K562 (cell line): ENCODE results near the gene RSPH1. TPM values are rescaled to one million over a fixed set of nuclear protein-coding genes. Genes with fewer than 3 reads are reported as not detected.

Source experiments
- ATAC-seq: fragments of 200-7000 bp; cut with Tn5 transposase; 3 replicates; pipeline ENCODE4 v1.9.1; 2020; ENCODE audit warnings: moderate library complexity
- BruUV-seq: library from RNA; stranded (reverse); fragments of 400-500 nt; replicated peaks from 2 replicates; lab custom pipeline; 2021; lab: Mats Ljungman, UMichigan
- CTCF ChIA-PET: fragments of 300-600 bp; formaldehyde crosslinking; extraction: SDS; loops from one replicate; lab custom pipeline; 2021; ENCODE audit warnings: low intra/inter-chr PET ratio; lab: Yijun Ruan, JAX
- POLR2A ChIA-PET: fragments of 300-600, 350-650 bp; sonication (Branson Sonifier 250); formaldehyde crosslinking; extraction: SDS; loops from one replicate; lab custom pipeline; 2021; ENCODE audit warnings: antibody characterized with exemption, inconsistent platforms; lab: Yijun Ruan, JAX
- DNase-seq, 4 experiments: peaks; one replicate each; pipeline versions ENCODE4 v3.0.0 to v3.0.0-alpha.2; 2011 to 2018; ENCODE audit warnings: low spot score in 3 of 4, mixed read lengths in 3 of 4; ENCODE audit errors: extremely low read depth in 1 of 4
- FAIRE-seq: peaks from 2 replicates; lab custom pipeline; 2011; peaks lifted over from hg19 to GRCh38; lab: Jason Lieb, UNC
- H2AFZ ChIP-seq: 2 replicates; pipeline ENCODE4 v1.6.0; 2011; ENCODE audit warnings: low read depth, low read length, control low read depth, inconsistent platforms
- H3K27ac ChIP-seq: fragments of 200-600 bp; 3 replicates; pipeline ENCODE4 v1.8.0; 2011; ENCODE audit warnings: low read depth, mild to moderate bottlenecking, control low read depth, inconsistent platforms, low read length, moderate library complexity, mixed read lengths; ENCODE audit errors: extremely low read depth
- H3K27me3 ChIP-seq, 2 experiments: fragments of 300-600 bp in 1 of 2; 2 replicates in 1 of 2; 3 replicates in 1 of 2; pipeline versions ENCODE4 v1.6.0 to v1.8.0; 2011; ENCODE audit warnings: inconsistent platforms in 2 of 2, low read length in 2 of 2, mild to moderate bottlenecking in 1 of 2, mixed read lengths in 1 of 2, moderate library complexity in 1 of 2; ENCODE audit not compliant: control insufficient read depth in 2 of 2, insufficient read depth in 2 of 2
- H3K36me3 ChIP-seq: fragments of 300-600 bp; 3 replicates; pipeline ENCODE4 v1.8.0; 2011; ENCODE audit warnings: mild to moderate bottlenecking, low read length, inconsistent platforms; ENCODE audit not compliant: control insufficient read depth, insufficient read depth
- H3K4me1 ChIP-seq, 2 experiments: fragments of 200-600 bp in 1 of 2; replicated peaks in 1 of 2; 2 replicates in 1 of 2; 3 replicates in 1 of 2; pipeline versions ENCODE4 v1.5.1 to v1.8.0; 2011; ENCODE audit warnings: inconsistent platforms in 2 of 2, low read length in 2 of 2, mild to moderate bottlenecking in 1 of 2, mixed read lengths in 1 of 2, moderate library complexity in 1 of 2; ENCODE audit not compliant: control insufficient read depth in 2 of 2, insufficient read depth in 2 of 2
- H3K4me2 ChIP-seq: 2 replicates; pipeline ENCODE4 v1.6.1; 2011; ENCODE audit warnings: low read length, control low read depth, inconsistent platforms, mixed read lengths; ENCODE audit not compliant: insufficient read depth
- H3K4me3 ChIP-seq: fragments of 200-600 bp; sonication (generic), shearing (Covaris generic); 2 replicates; pipeline ENCODE4 v1.5.1; 2016; ENCODE audit warnings: control low read depth, inconsistent platforms
- H3K79me2 ChIP-seq: fragments of 200-600 bp; 3 replicates; pipeline ENCODE4 v1.8.0; 2011; ENCODE audit warnings: low read length, inconsistent platforms; ENCODE audit not compliant: control insufficient read depth, insufficient read depth
- H3K9ac ChIP-seq, 2 experiments: 2 replicates each; pipeline versions ENCODE4 v1.6.0 to v1.6.1; 2011; ENCODE audit warnings: low read depth in 2 of 2, low read length in 2 of 2, control low read depth in 1 of 2, inconsistent platforms in 1 of 2, mild to moderate bottlenecking in 1 of 2, mixed read lengths in 1 of 2; ENCODE audit not compliant: insufficient read depth in 1 of 2
- H3K9me1 ChIP-seq: one replicate; pipeline ENCODE4 v1.6.0; 2011; ENCODE audit warnings: inconsistent platforms, mild to moderate bottlenecking, low read length, moderate library complexity; ENCODE audit not compliant: control insufficient read depth, insufficient read depth
- H3K9me3 ChIP-seq: replicated peaks from 2 replicates; pipeline ENCODE4 v1.5.1; 2011; ENCODE audit warnings: low read depth, low read length, inconsistent platforms; ENCODE audit not compliant: control insufficient read depth, insufficient read depth
- H4K20me1 ChIP-seq: replicated peaks from 2 replicates; pipeline ENCODE4 v1.6.1; 2011; ENCODE audit warnings: low read length, inconsistent platforms, mixed read lengths; ENCODE audit not compliant: control insufficient read depth, insufficient read depth
- HDAC6 ChIP-seq: IDR thresholded peaks from 2 replicates; pipeline ENCODE4 v1.6.1; 2012; ENCODE audit warnings: low read depth, mild to moderate bottlenecking, control low read depth, inconsistent platforms, low read length, moderate library complexity
- ZBTB7A ChIP-seq: IDR thresholded peaks from 2 replicates; pipeline ENCODE4 v1.6.1; 2011; ENCODE audit warnings: low read depth, mild to moderate bottlenecking, low read length, moderate library complexity, borderline replicate concordance; ENCODE audit not compliant: control insufficient read depth
- WGBS: fragments of 100-300 bp; shearing (Covaris generic); methylation state at CpG from one replicate; pipeline ENCODE4 v1.1.6; 2016; ENCODE audit warnings: low coverage, mixed read lengths; ENCODE audit not compliant: insufficient coverage; ENCODE audit errors: missing lambda C conversion rate; 5-methylcytosine and 5-hydroxymethylcytosine counted together
- in situ Hi-C: fragments of 300-500 bp; cut with MboI; formaldehyde crosslinking; loops from 4 replicates; pipeline ENCODE4 v1.15.0; 2018; ENCODE audit warnings: inconsistent platforms, mixed read lengths
- intact Hi-C: fragments of 100-400 bp; cut with micrococcal nuclease; formaldehyde crosslinking; loops from 2 replicates; pipeline ENCODE4 v1.14.2; 2022
- polyA plus RNA-seq, 8 experiments: library from polyadenylated mRNA; depleted of rRNA in 4 of 8; stranded (reverse) in 5 of 8; unstranded in 3 of 8; fragments of >200 nt; fragmentation: Nextera tagmentation in 2 of 8; fragmentation: Illumina TruSeq in 1 of 8; extraction: Ambion mirVana in 2 of 8; extraction: Trizol in 1 of 8; gene quantifications; 2 replicates each; pipeline versions ENCODE4 v1.2.1 to v1.2.3, GENCODE V29; 2011 to 2014; ENCODE audit warnings: inconsistent platforms in 1 of 8, missing spikeins in 1 of 8
- total RNA-seq, 7 experiments: library from RNA; depleted of rRNA in 6 of 7; stranded (reverse); fragments of >200 nt in 6 of 7; fragmentation: Illumina TruSeq in 2 of 7; extraction: Trizol in 2 of 7; gene quantifications; 2 replicates each; pipeline versions ENCODE4 v1.2.1 to v1.2.3, GENCODE V29; 2011 to 2021; ENCODE audit warnings: low replicate concordance in 1 of 7
- TF ChIP-seq, protein P1 (sequence below): fragments of 250-450 bp; sonication (Bioruptor Pico); IDR thresholded peaks from 2 replicates; pipeline ENCODE4 v1.4.0; 2020
- TF ChIP-seq, protein P2 (sequence below): sonication (generic); formaldehyde crosslinking; IDR thresholded peaks from 2 replicates; pipeline ENCODE4 v1.8.1; 2023; ENCODE audit warnings: mild to moderate bottlenecking, missing genetic modification reagents

The RSPH1 gene
- total and polyA plus RNA-seq, 9 of the 15 experiments (the other 6 are each of a cell fraction or from before 2014, with no cell fraction given), result 0.17 TPM; not detected in 8

DNA sequence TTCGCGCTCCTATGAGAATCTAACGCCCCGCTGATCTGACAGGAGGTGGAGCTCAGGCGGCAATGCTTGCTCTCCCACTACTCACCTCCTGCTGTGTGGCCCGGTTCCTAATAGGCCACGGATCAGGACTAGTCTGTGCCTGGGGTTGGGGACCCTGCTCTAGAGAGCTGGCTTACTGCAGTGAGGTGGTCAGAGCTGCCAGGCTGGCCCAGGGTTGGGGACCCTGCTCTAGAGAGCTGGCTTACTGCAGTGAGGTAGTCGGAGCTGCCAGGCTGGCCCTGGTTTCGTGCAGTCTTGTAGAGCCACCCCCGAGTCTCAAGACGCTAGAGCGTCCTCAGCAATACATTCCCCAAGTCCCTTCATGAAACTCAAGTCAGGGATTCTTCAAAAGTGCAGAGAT, 45.1 kb upstream of the RSPH1 start:
- no peaks in the 10 kb centered on the region for H3K9me3 ChIP-seq
- ChIA-PET POLR2A (interaction anchor here (0.6 to 2.0 kb wide), 3 partner anchors 14 to 197 kb away, joined by 3 to 7 read pairs (median 4); no protein-coding TSS in a partner anchor), CTCF (interaction anchor here (0.6 to 1.9 kb wide), 2 partner anchors 176 to 277 kb away, joined by 3 to 17 read pairs; no protein-coding TSS in a partner anchor)
- no peaks in the 10 kb centered on the region for H3K9me1 ChIP-seq
- ATAC-seq, result no peak
- no peaks in the 10 kb centered on the region for H3K36me3 ChIP-seq
- no peak for DNase-seq
- peak overlapping the region; percentile 49 for H2AFZ ChIP-seq
- TF ChIP-seq, protein P1, sequence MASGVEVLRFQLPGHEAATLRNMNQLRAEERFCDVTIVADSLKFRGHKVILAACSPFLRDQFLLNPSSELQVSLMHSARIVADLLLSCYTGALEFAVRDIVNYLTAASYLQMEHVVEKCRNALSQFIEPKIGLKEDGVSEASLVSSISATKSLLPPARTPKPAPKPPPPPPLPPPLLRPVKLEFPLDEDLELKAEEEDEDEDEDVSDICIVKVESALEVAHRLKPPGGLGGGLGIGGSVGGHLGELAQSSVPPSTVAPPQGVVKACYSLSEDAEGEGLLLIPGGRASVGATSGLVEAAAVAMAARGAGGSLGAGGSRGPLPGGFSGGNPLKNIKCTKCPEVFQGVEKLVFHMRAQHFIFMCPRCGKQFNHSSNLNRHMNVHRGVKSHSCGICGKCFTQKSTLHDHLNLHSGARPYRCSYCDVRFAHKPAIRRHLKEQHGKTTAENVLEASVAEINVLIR, result no peak
- TF ChIP-seq, protein P2, sequence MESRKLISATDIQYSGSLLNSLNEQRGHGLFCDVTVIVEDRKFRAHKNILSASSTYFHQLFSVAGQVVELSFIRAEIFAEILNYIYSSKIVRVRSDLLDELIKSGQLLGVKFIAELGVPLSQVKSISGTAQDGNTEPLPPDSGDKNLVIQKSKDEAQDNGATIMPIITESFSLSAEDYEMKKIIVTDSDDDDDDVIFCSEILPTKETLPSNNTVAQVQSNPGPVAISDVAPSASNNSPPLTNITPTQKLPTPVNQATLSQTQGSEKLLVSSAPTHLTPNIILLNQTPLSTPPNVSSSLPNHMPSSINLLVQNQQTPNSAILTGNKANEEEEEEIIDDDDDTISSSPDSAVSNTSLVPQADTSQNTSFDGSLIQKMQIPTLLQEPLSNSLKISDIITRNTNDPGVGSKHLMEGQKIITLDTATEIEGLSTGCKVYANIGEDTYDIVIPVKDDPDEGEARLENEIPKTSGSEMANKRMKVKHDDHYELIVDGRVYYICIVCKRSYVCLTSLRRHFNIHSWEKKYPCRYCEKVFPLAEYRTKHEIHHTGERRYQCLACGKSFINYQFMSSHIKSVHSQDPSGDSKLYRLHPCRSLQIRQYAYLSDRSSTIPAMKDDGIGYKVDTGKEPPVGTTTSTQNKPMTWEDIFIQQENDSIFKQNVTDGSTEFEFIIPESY (CRISPR knock-in tag), result peak; percentile 31; the same call in 1 of the 2 replicates
- TF ChIP-seq ZBTB7A (no peak), HDAC6 (no peak)
- H3K27ac ChIP-seq, result no peak overlapping the region
- H3K4me1 ChIP-seq, result peaks cover 35 to 40% of the 10 kb centered on the region in 2 experiments
- H3K9ac ChIP-seq, result peak overlapping the region in 1 of 2 experiments; percentile 15; a peak in 1 of 4 replicates
- H3K4me2 ChIP-seq, result no peak overlapping the region
- no peak for FAIRE-seq
- intact Hi-C loops (loop anchor here (5.0 kb wide), 1 partner anchor 51 kb away; no protein-coding TSS in a partner anchor), in situ Hi-C loops (no loop called here)
- no peaks in the 10 kb centered on the region for H3K79me2 ChIP-seq
- peaks cover 13 to 27% of the 10 kb centered on the region in 2 experiments; a peak in 4 of 5 replicates for H3K27me3 ChIP-seq
- H4K20me1 ChIP-seq, result 0 out of 2 replicates have a peak, but pooled peaks cover 3% of the 10 kb centered on the region
- 20% methylated on average over 12 of the region's 12 CpGs for WGBS
- no TSS peak for BruUV-seq
- no peak overlapping the region for H3K4me3 ChIP-seq
